PC-3 (cell line): Measurements from ENCODE around the gene CANT1.

Experiments used
- EZH2 ChIP-seq: fragments of 300-600 bp; sonication (generic); IDR thresholded peaks from one replicate; pipeline ENCODE4 v1.6.1; 2017; ENCODE audit warnings: antibody characterized with exemption, mild to moderate bottlenecking, low read length; ENCODE audit not compliant: unreplicated experiment
- TF ChIP-seq, protein P1 (sequence below): fragments of 300-600 bp; sonication (generic); conservative IDR thresholded peaks from 2 replicates; pipeline ENCODE4 v1.5.1; 2017; ENCODE audit warnings: antibody characterized with exemption, low read depth, mild to moderate bottlenecking, low read length

- TF ChIP-seq, protein P1, sequence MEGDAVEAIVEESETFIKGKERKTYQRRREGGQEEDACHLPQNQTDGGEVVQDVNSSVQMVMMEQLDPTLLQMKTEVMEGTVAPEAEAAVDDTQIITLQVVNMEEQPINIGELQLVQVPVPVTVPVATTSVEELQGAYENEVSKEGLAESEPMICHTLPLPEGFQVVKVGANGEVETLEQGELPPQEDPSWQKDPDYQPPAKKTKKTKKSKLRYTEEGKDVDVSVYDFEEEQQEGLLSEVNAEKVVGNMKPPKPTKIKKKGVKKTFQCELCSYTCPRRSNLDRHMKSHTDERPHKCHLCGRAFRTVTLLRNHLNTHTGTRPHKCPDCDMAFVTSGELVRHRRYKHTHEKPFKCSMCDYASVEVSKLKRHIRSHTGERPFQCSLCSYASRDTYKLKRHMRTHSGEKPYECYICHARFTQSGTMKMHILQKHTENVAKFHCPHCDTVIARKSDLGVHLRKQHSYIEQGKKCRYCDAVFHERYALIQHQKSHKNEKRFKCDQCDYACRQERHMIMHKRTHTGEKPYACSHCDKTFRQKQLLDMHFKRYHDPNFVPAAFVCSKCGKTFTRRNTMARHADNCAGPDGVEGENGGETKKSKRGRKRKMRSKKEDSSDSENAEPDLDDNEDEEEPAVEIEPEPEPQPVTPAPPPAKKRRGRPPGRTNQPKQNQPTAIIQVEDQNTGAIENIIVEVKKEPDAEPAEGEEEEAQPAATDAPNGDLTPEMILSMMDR: peak; percentile 96
- TF ChIP-seq EZH2: no peak
Measured at GRCh38 chr17:78993241-78993956, 16.2 kb downstream of the CANT1 start.
